Psoas muscle (tissue), 8 donors: ENCODE measurements around the gene CCDC102A. TPM values are rescaled to one million over a fixed set of nuclear protein-coding genes. Genes with fewer than 3 reads are reported as not detected.
A peak's percentile ranks its signal among the peaks of the same experiment; 100 is the strongest.

Experiments used
- ATAC-seq, 4 donors: fragments of 200-7000 bp; cut with Tn5 transposase; one replicate each; pipeline ENCODE4 v1.9.1; 2020; ENCODE audit warnings: moderate library complexity in 3 of 4, mild to moderate bottlenecking in 2 of 4
- DNase-seq, 2 donors: peaks; one replicate each; pipeline ENCODE4 v3.0.0-alpha.2; 2020
- H3K27ac ChIP-seq: fragments of 200-600 bp; one replicate; pipeline ENCODE4 v1.8.0; 2022
- H3K27me3 ChIP-seq, 3 donors: fragments of 200-600 bp in 1 of 3; one replicate each; pipeline versions ENCODE4 v1.6.1 to v1.8.0; 2013 to 2022; ENCODE audit warnings: low read length in 2 of 3, mild to moderate bottlenecking in 2 of 3, moderate library complexity in 1 of 3; ENCODE audit not compliant: insufficient read depth in 3 of 3
- H3K36me3 ChIP-seq, 2 donors: fragments of 200-600 bp in 1 of 2; one replicate each; pipeline versions ENCODE4 v1.6.1 to v1.8.0; 2013 to 2022; ENCODE audit warnings: low read depth in 1 of 2, mild to moderate bottlenecking in 1 of 2, moderate library complexity in 1 of 2; ENCODE audit not compliant: insufficient read depth in 1 of 2
- H3K4me1 ChIP-seq: fragments of 200-600 bp; one replicate; pipeline ENCODE4 v1.8.0; 2022
- H3K4me3 ChIP-seq: fragments of 200-600 bp; one replicate; pipeline ENCODE4 v1.8.0; 2022; ENCODE audit warnings: mild to moderate bottlenecking
- H3K9me3 ChIP-seq: fragments of 200-600 bp; one replicate; pipeline ENCODE4 v1.8.0; 2022
- CTCF ChIP-seq: fragments of 200-600 bp; IDR thresholded peaks from one replicate; pipeline ENCODE4 v1.8.0; 2022; ENCODE audit warnings: antibody characterized with exemption
- WGBS, 3 donors: extraction: QIAGEN DNeasy Blood & Tissue Kit; methylation state at CpG; one replicate each; pipeline versions ENCODE4 v1.1.6 to v1.1.7; 2013; 5-methylcytosine and 5-hydroxymethylcytosine counted together
- intact Hi-C, 2 donors: fragments of 100-400 bp; cut with DNase I; formaldehyde crosslinking; loops; one replicate each; pipeline versions ENCODE4 v1.11.0 to v1.14.2; 2022
- polyA plus RNA-seq, 3 donors: library from polyadenylated mRNA; stranded (reverse); fragments of 200-250 nt; gene quantifications; one replicate each; pipeline ENCODE4 v1.2.3, GENCODE V29; 2013
- total RNA-seq, 4 donors: library from RNA; stranded (reverse); fragmentation: NEBNext Ultra II Directional in 2 of 4; extraction: Animal tissue kit (Norgen Biotek cat#: 25700) in 2 of 4; gene quantifications; one replicate each; pipeline versions ENCODE4 v1.2.1 to v1.2.4, GENCODE V29; 2021 to 2023
- donor health status: healthy with polysubstance abuse.
- donor health status: DM: no; HTN: no; CAD: no; lungs with moderate emphysema.
- donor health status: Bipolar disorder and iron deficiency.
- donor health status: healthy.
- donor health status: DM: yes; HTN: yes; CAD: no.
- donor health status: DM: no; HTN: no; CAD: no.
- donor health status: DM: no; HTN: no; CAD: no.
- donor health status: DM: yes; HTN: yes; CAD: no.

CCDC102A gene
- total and polyA plus RNA-seq, 7 donors, result 0.95 to 2.4 (median 1.7) TPM

DNA sequence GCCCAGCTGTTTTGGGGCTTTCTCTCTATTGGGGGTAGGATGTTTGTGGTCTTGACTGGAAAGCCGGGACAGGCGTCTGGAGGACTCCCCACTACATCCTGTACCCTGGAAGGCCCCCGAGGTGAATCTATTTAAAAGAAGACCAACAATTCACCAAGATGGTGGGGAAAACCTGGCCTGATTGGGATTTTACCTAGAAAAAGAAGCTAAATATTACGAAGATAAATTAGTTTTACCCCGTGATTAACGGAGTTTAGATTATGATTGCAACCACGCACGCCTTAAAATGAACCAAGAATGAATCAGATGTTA, 779 bp upstream of the CCDC102A start:
- intact Hi-C loops, result no loop called here
- 36 to 39% (median 38%) methylated on average over 8 of the region's 8 CpGs for WGBS, 3 donors
- H3K4me1 ChIP-seq, result peaks cover 11% of the 10 kb centered on the region
- H3K27ac ChIP-seq, result no peak overlapping the region
- ATAC-seq, result no peak
- no peaks in the 10 kb centered on the region for H3K36me3 ChIP-seq
- TF ChIP-seq CTCF, result no peak
- peak overlapping the region; percentile 83 for H3K4me3 ChIP-seq
- H3K27me3 ChIP-seq, result no peaks in the 10 kb centered on the region
- H3K9me3 ChIP-seq, result no peaks in the 10 kb centered on the region
- no peak for DNase-seq

DNA sequence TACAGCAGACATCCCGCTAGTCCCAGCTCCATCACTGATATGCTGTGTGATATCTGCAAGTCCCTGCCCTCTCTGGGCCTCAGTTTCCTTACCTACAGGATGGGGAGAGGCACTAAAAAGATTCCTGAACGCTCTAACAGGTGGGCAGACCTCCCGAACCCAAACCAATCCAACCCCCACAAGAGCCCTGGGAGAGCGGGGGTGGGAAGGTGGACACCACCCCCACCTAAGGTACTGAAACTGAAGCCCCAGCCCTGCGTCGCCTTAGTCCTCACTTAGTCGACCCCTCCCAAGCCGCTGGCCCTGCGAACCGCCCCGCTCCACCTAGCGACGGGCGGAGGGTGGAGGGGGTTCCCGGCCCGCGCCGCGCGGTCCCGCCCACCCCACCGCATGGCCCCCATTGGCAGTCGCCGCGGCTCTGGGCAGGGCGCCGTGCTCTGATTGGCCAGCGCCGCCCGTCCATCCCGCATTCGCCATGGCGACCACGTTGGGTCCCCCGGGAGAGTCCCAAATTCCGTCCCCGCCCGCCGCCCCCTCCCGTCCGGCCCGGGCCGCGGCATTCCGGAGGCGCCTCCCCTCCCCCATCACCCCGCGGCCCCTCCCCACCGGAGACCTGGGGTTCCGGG, 578 bp downstream of the CCDC102A start:
- Histone ChIP-seq H3K4me3 (peak overlapping the region; percentile 83), H3K27ac (peak overlapping the region; percentile 51), H3K27me3 (no peaks in the 10 kb centered on the region), H3K4me1 (peaks cover 11% of the 10 kb centered on the region), H3K36me3 (no peaks in the 10 kb centered on the region), H3K9me3 (no peaks in the 10 kb centered on the region)
- TF ChIP-seq CTCF, result peak; percentile 27
- intact Hi-C loops, result no loop called here
- ATAC-seq (peak; percentile 96 to 99 (median 98)), DNase-seq (peak; percentile 93 to 96)
- 1% methylated on average over 23 to 49 of the region's 50 CpGs for WGBS, 3 donors

GRCh38 chr16:57534881-57535658, 1.3 kb downstream of the CCDC102A start:
- peaks cover 11% of the 10 kb centered on the region for H3K4me1 ChIP-seq
- WGBS, 3 donors, result 43 to 53% (median 44%) methylated on average over 12 to 13 of the region's 13 CpGs

GRCh38 chr16:57534337-57534880, 2.0 kb downstream of the CCDC102A start:
- Histone ChIP-seq H3K36me3 (no peaks in the 10 kb centered on the region), H3K4me1 (peaks cover 11% of the 10 kb centered on the region), H3K9me3 (no peaks in the 10 kb centered on the region), H3K27ac (no peak overlapping the region), H3K27me3 (no peaks in the 10 kb centered on the region), H3K4me3 (no peak overlapping the region)
- DNase-seq (no peak), ATAC-seq (no peak)
- intact Hi-C loops, result no loop called here
- 94 to 97% (median 95%) methylated on average over 7 of the region's 7 CpGs for WGBS, 3 donors
- TF ChIP-seq CTCF, result no peak

More at GRCh38 chr16:57534881-57535658, 1.3 kb downstream of the CCDC102A start:
- no peaks in the 10 kb centered on the region for H3K36me3 ChIP-seq
- peak overlapping the region; percentile 51 for H3K27ac ChIP-seq
- intact Hi-C loops, result no loop called here
- peak overlapping the region; percentile 83 for H3K4me3 ChIP-seq
- TF ChIP-seq CTCF, result no peak
- DNase-seq (no peak), ATAC-seq (no peak)
- no peaks in the 10 kb centered on the region for H3K27me3 ChIP-seq
- H3K9me3 ChIP-seq, result no peaks in the 10 kb centered on the region
